ENCODE measurements around the gene TINAGL1.

Gene TINAGL1

GRCh38 chr1:31592132-31592531, 15.8 kb downstream of the TINAGL1 start:
- Histone ChIP-seq H3K36me3 (ENCODE audit: control insufficient read depth in 1 of 2, insufficient read depth in 2 of 2, low read length in 2 of 2) (no peaks in the 10 kb centered on the region), H3K27ac (ENCODE audit: low read depth, low read length) (no peak overlapping the region), H3K9ac (ENCODE audit: low read depth in 1 of 2, low read length in 2 of 2) (no peak overlapping the region)

GRCh38 chr1:31593136-31593665, 16.9 kb downstream of the TINAGL1 start:
- Histone ChIP-seq H3K4me3 (ENCODE audit: low read depth in 1 of 2, low read length in 2 of 2) (no peak overlapping the region), H3K4me1 (ENCODE audit: control insufficient read depth in 1 of 2, insufficient read depth in 2 of 2, low read length in 2 of 2) (peaks cover 4 to 9% of the 10 kb centered on the region in 2 donors), H3K27me3 (ENCODE audit: control insufficient read depth in 1 of 2, insufficient read depth in 2 of 2, low read length in 2 of 2) (no peaks in the 10 kb centered on the region), H3K36me3 (ENCODE audit: control insufficient read depth in 1 of 2, insufficient read depth in 2 of 2, low read length in 2 of 2) (no peaks in the 10 kb centered on the region), H3K9me3 (ENCODE audit: control insufficient read depth in 1 of 2, low read length in 2 of 2) (no peaks in the 10 kb centered on the region), H3K27ac (ENCODE audit: low read depth, low read length) (no peak overlapping the region), H3K9ac (ENCODE audit: low read depth in 1 of 2, low read length in 2 of 2) (no peak overlapping the region)

More at GRCh38 chr1:31592132-31592531, 15.8 kb downstream of the TINAGL1 start:
- H3K27me3 ChIP-seq (ENCODE audit: control insufficient read depth in 1 of 2, insufficient read depth in 2 of 2, low read length in 2 of 2): no peaks in the 10 kb centered on the region
- H3K4me3 ChIP-seq (ENCODE audit: low read depth in 1 of 2, low read length in 2 of 2): no peak overlapping the region
- H3K4me1 ChIP-seq (ENCODE audit: control insufficient read depth in 1 of 2, insufficient read depth in 2 of 2, low read length in 2 of 2): peaks cover 12 to 16% of the 10 kb centered on the region in 2 donors
- no peaks in the 10 kb centered on the region for H3K9me3 ChIP-seq (ENCODE audit: control insufficient read depth in 1 of 2, low read length in 2 of 2)

GRCh38 chr1:31593770-31594632, 17.7 kb downstream of the TINAGL1 start:
- peaks cover 0 to 5% of the 10 kb centered on the region in 2 donors for H3K4me1 ChIP-seq (ENCODE audit: control insufficient read depth in 1 of 2, insufficient read depth in 2 of 2, low read length in 2 of 2)
- no peaks in the 10 kb centered on the region for H3K27me3 ChIP-seq (ENCODE audit: control insufficient read depth in 1 of 2, insufficient read depth in 2 of 2, low read length in 2 of 2)
- H3K4me3 ChIP-seq (ENCODE audit: low read depth in 1 of 2, low read length in 2 of 2): no peak overlapping the region
- H3K9me3 ChIP-seq (ENCODE audit: control insufficient read depth in 1 of 2, low read length in 2 of 2): no peaks in the 10 kb centered on the region
- H3K36me3 ChIP-seq (ENCODE audit: control insufficient read depth in 1 of 2, insufficient read depth in 2 of 2, low read length in 2 of 2): no peaks in the 10 kb centered on the region
- no peak overlapping the region for H3K9ac ChIP-seq (ENCODE audit: low read depth in 1 of 2, low read length in 2 of 2)
- no peak overlapping the region for H3K27ac ChIP-seq (ENCODE audit: low read depth, low read length)

GRCh38 chr1:31595836-31596736, 19.8 kb downstream of the TINAGL1 start:
- Histone ChIP-seq H3K27ac (ENCODE audit: low read depth, low read length) (no peak overlapping the region), H3K9me3 (ENCODE audit: control insufficient read depth in 1 of 2, low read length in 2 of 2) (no peaks in the 10 kb centered on the region), H3K9ac (ENCODE audit: low read depth in 1 of 2, low read length in 2 of 2) (no peak overlapping the region), H3K4me3 (ENCODE audit: low read depth in 1 of 2, low read length in 2 of 2) (no peak overlapping the region), H3K4me1 (ENCODE audit: control insufficient read depth in 1 of 2, insufficient read depth in 2 of 2, low read length in 2 of 2) (peaks cover 0 to 5% of the 10 kb centered on the region in 2 donors), H3K27me3 (ENCODE audit: control insufficient read depth in 1 of 2, insufficient read depth in 2 of 2, low read length in 2 of 2) (no peaks in the 10 kb centered on the region), H3K36me3 (ENCODE audit: control insufficient read depth in 1 of 2, insufficient read depth in 2 of 2, low read length in 2 of 2) (no peaks in the 10 kb centered on the region)

- peaks cover 0 to 5% of the 10 kb centered on the region in 2 donors for H3K4me1 ChIP-seq (ENCODE audit: control insufficient read depth in 1 of 2, insufficient read depth in 2 of 2, low read length in 2 of 2)
- no peaks in the 10 kb centered on the region for H3K9me3 ChIP-seq (ENCODE audit: control insufficient read depth in 1 of 2, low read length in 2 of 2)
- no peak overlapping the region for H3K27ac ChIP-seq (ENCODE audit: low read depth, low read length)
Measured at GRCh38 chr1:31596737-31597097, 20.4 kb downstream of the TINAGL1 start.

GRCh38 chr1:31598980-31599379, 22.7 kb downstream of the TINAGL1 start:
- Histone ChIP-seq H3K9ac (ENCODE audit: low read depth in 1 of 2, low read length in 2 of 2) (no peak overlapping the region), H3K27me3 (ENCODE audit: control insufficient read depth in 1 of 2, insufficient read depth in 2 of 2, low read length in 2 of 2) (no peaks in the 10 kb centered on the region), H3K27ac (ENCODE audit: low read depth, low read length) (no peak overlapping the region), H3K4me1 (ENCODE audit: control insufficient read depth in 1 of 2, insufficient read depth in 2 of 2, low read length in 2 of 2) (peaks cover 0 to 2% of the 10 kb centered on the region in 2 donors), H3K9me3 (ENCODE audit: control insufficient read depth in 1 of 2, low read length in 2 of 2) (no peaks in the 10 kb centered on the region), H3K4me3 (ENCODE audit: low read depth in 1 of 2, low read length in 2 of 2) (no peak overlapping the region), H3K36me3 (ENCODE audit: control insufficient read depth in 1 of 2, insufficient read depth in 2 of 2, low read length in 2 of 2) (no peaks in the 10 kb centered on the region)

More at GRCh38 chr1:31596737-31597097, 20.4 kb downstream of the TINAGL1 start:
- no peaks in the 10 kb centered on the region for H3K27me3 ChIP-seq (ENCODE audit: control insufficient read depth in 1 of 2, insufficient read depth in 2 of 2, low read length in 2 of 2)
- H3K4me3 ChIP-seq (ENCODE audit: low read depth in 1 of 2, low read length in 2 of 2): no peak overlapping the region
- H3K9ac ChIP-seq (ENCODE audit: low read depth in 1 of 2, low read length in 2 of 2): no peak overlapping the region
- H3K36me3 ChIP-seq (ENCODE audit: control insufficient read depth in 1 of 2, insufficient read depth in 2 of 2, low read length in 2 of 2): no peaks in the 10 kb centered on the region

DNA sequence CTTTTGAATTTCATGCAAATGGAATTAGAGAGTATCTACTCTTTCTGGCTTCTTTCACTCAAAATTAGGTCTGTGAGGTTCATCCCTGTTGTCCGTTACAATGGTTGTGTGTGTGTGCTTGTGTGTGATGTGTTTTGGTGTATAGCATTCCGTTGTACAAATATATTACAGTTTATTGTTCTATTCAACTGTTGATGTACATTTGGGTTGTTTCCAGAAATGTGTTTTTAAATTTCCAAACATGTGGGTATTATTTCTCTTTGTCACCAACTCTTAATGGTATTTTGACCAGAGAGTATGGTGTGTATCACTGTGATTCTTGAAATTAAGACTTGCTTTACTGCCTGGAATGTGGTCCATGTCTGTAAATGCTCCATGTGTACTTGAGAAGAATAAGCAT, 24.3 kb downstream of the TINAGL1 start:
- H3K4me1 ChIP-seq (ENCODE audit: control insufficient read depth in 1 of 2, insufficient read depth in 2 of 2, low read length in 2 of 2): no peaks in the 10 kb centered on the region
- no peak overlapping the region for H3K4me3 ChIP-seq (ENCODE audit: low read depth in 1 of 2, low read length in 2 of 2)
- H3K27ac ChIP-seq (ENCODE audit: low read depth, low read length): no peak overlapping the region
- H3K9me3 ChIP-seq (ENCODE audit: control insufficient read depth in 1 of 2, low read length in 2 of 2): no peaks in the 10 kb centered on the region
- H3K9ac ChIP-seq (ENCODE audit: low read depth in 1 of 2, low read length in 2 of 2): no peak overlapping the region
- no peaks in the 10 kb centered on the region for H3K27me3 ChIP-seq (ENCODE audit: control insufficient read depth in 1 of 2, insufficient read depth in 2 of 2, low read length in 2 of 2)
- H3K36me3 ChIP-seq (ENCODE audit: control insufficient read depth in 1 of 2, insufficient read depth in 2 of 2, low read length in 2 of 2): no peaks in the 10 kb centered on the region

DNA sequence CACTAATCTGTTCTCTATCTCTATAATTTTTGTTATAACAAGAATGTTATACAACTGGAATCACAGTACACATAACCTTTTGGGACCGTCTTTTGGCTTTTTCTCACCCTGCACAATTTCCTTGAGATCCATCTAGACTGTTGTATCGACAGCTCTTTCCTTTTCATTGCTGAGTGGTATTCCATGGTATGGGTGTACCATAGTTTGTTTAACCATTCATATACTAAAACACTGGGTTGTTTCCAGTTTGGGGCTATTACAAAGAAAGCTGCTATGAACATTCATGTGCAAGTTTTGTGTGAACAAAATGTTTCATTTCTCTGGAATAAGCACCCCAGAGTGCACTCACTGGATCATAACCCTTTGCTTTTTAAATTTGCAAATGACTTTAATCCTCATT, 25.8 kb downstream of the TINAGL1 start:
- Histone ChIP-seq H3K4me3 (ENCODE audit: low read depth in 1 of 2, low read length in 2 of 2) (no peak overlapping the region), H3K27me3 (ENCODE audit: control insufficient read depth in 1 of 2, insufficient read depth in 2 of 2, low read length in 2 of 2) (no peaks in the 10 kb centered on the region), H3K9ac (ENCODE audit: low read depth in 1 of 2, low read length in 2 of 2) (no peak overlapping the region), H3K9me3 (ENCODE audit: control insufficient read depth in 1 of 2, low read length in 2 of 2) (no peaks in the 10 kb centered on the region), H3K27ac (ENCODE audit: low read depth, low read length) (no peak overlapping the region), H3K4me1 (ENCODE audit: control insufficient read depth in 1 of 2, insufficient read depth in 2 of 2, low read length in 2 of 2) (no peaks in the 10 kb centered on the region), H3K36me3 (ENCODE audit: control insufficient read depth in 1 of 2, insufficient read depth in 2 of 2, low read length in 2 of 2) (no peaks in the 10 kb centered on the region)

GRCh38 chr1:31605908-31606427, 29.7 kb downstream of the TINAGL1 start:
- no peaks in the 10 kb centered on the region for H3K36me3 ChIP-seq (ENCODE audit: control insufficient read depth in 1 of 2, insufficient read depth in 2 of 2, low read length in 2 of 2)
- H3K27ac ChIP-seq (ENCODE audit: low read depth, low read length): no peak overlapping the region

GRCh38 chr1:31607360-31607759, 31.0 kb downstream of the TINAGL1 start:
- Histone ChIP-seq H3K36me3 (ENCODE audit: control insufficient read depth in 1 of 2, insufficient read depth in 2 of 2, low read length in 2 of 2) (no peaks in the 10 kb centered on the region), H3K9me3 (ENCODE audit: control insufficient read depth in 1 of 2, low read length in 2 of 2) (no peaks in the 10 kb centered on the region), H3K27ac (ENCODE audit: low read depth, low read length) (no peak overlapping the region), H3K9ac (ENCODE audit: low read depth in 1 of 2, low read length in 2 of 2) (no peak overlapping the region), H3K4me3 (ENCODE audit: low read depth in 1 of 2, low read length in 2 of 2) (no peak overlapping the region), H3K27me3 (ENCODE audit: control insufficient read depth in 1 of 2, insufficient read depth in 2 of 2, low read length in 2 of 2) (no peaks in the 10 kb centered on the region), H3K4me1 (ENCODE audit: control insufficient read depth in 1 of 2, insufficient read depth in 2 of 2, low read length in 2 of 2) (no peaks in the 10 kb centered on the region)

More at GRCh38 chr1:31605908-31606427, 29.7 kb downstream of the TINAGL1 start:
- Histone ChIP-seq H3K9ac (ENCODE audit: low read depth in 1 of 2, low read length in 2 of 2) (no peak overlapping the region), H3K9me3 (ENCODE audit: control insufficient read depth in 1 of 2, low read length in 2 of 2) (no peaks in the 10 kb centered on the region), H3K4me1 (ENCODE audit: control insufficient read depth in 1 of 2, insufficient read depth in 2 of 2, low read length in 2 of 2) (no peaks in the 10 kb centered on the region), H3K27me3 (ENCODE audit: control insufficient read depth in 1 of 2, insufficient read depth in 2 of 2, low read length in 2 of 2) (no peaks in the 10 kb centered on the region), H3K4me3 (ENCODE audit: low read depth in 1 of 2, low read length in 2 of 2) (no peak overlapping the region)
